Fibroblast of skin of right quadriceps (primary cell): ENCODE results near the gene OSBPL6.

Source experiments
- DNase-seq: peaks from one replicate; pipeline ENCODE4 v3.0.0-alpha.2; 2013

OSBPL6 gene

DNA sequence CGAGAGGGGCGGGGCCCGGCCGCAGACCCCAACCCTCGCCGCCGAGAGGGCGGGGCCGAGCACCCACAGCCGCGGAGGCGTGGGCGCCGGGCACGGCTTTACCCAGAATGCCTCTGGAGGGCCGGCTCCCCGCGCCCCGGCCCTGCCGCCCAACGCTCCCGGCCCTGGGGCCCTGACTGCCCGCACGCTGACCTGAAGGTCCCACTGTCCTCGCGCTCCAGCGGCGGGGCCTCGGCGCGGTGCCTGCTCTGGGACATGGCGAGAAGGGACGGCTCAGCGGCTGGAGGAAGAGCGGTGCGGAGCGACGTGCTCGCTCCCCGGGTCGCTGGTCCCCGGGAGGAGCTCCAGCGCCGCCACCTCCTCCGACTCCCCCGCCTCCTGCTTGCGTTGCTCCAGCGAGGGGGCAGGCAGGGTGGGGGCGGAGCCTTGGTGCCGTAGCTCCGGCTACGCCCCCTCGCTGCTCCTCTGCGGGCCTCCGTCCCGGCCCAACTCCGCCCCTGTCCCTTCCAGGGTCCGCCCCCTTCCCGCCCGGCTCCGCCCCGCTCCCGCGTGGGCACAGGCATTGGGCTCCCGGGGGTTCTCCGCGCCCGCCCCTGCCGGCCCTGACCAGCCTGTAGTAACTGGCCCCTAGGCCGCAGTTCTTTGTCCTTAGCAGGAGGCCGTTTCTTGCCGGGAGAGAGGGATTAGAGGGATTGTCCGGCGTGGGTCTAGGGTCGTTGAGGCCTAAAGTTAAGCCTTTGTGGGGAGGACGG is 256.6 kb downstream of the OSBPL6 start, which contains the start of the genes PJVK and PRKRA:
Gene PJVK, plus strand, starts transcription at position 605 of the 752 bp plus-strand sequence. CDS start 2,032 bp downstream, outside the sequence.
Gene PRKRA, minus strand, starts transcription at position 402 of the 752 bp plus-strand sequence. Its CDS starts 145 bp downstream, at position 257.
- peak; percentile 97 for DNase-seq

DNA sequence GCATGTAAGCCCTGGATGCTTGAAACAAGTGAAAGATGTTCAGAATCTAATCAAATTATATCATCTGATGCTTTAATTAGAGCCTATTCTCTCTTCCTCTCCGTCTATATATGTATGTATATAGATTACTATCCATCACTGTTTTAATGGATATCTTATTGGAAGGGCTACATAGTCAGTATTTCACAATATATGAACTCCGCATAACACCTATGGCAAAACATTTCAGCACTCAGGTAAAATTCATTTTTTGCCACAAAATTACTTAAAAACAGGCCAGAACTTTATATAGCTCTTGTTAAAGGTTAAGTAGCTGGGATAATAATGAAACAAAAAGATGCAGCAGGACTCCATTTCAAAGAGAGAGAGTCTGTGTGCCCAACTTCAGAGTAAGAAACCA is 258.0 kb downstream of the OSBPL6 start:
- DNase-seq = no peak
